ENCODE data around the gene NECTIN1. TPM values are rescaled to one million over a fixed set of nuclear protein-coding genes. Genes with fewer than 3 reads are reported as not detected.

The NECTIN1 gene
- total and polyA plus RNA-seq, 7 donors, result 0.42 to 3.5 (median 1.7) TPM

GRCh38 chr11:119723952-119724325 lies 5.1 kb downstream of the NECTIN1 start:
- no peaks in the 10 kb centered on the region for H3K36me3 ChIP-seq (ENCODE audit: insufficient read depth in 1 of 2, low read depth in 1 of 2)
- intact Hi-C loops (cut with DNase I), result loop anchor here in 1 of 2 donors (10.0 kb wide), 1 partner anchor 249 kb away; no protein-coding TSS in a partner anchor
- H3K27me3 ChIP-seq (ENCODE audit: insufficient read depth in 3 of 3, low read length in 2 of 3), result peaks cover 0 to 12% (median 4%) of the 10 kb centered on the region in 3 donors
- H3K4me1 ChIP-seq, result peaks cover 10% of the 10 kb centered on the region
- 82 to 89% (median 83%) methylated on average over 4 of the region's 4 CpGs for WGBS, 3 donors
- DNase-seq (no peak), ATAC-seq (no peak)
- no peak for TF ChIP-seq CTCF (IDR thresholded peaks at IDR 0.05)
- no peak overlapping the region for H3K27ac ChIP-seq
- no peak overlapping the region for H3K4me3 ChIP-seq
- no peaks in the 10 kb centered on the region for H3K9me3 ChIP-seq

GRCh38 chr11:119723243-119723951 lies 5.6 kb downstream of the NECTIN1 start:
- Histone ChIP-seq H3K4me1 (peaks cover 10% of the 10 kb centered on the region), H3K4me3 (no peak overlapping the region), H3K9me3 (no peaks in the 10 kb centered on the region), H3K27me3 (ENCODE audit: insufficient read depth in 3 of 3, low read length in 2 of 3) (peaks cover 0 to 12% (median 4%) of the 10 kb centered on the region in 3 donors), H3K36me3 (ENCODE audit: insufficient read depth in 1 of 2, low read depth in 1 of 2) (no peaks in the 10 kb centered on the region), H3K27ac (no peak overlapping the region)
- intact Hi-C loops (cut with DNase I), result loop anchor here in 1 of 2 donors (10.0 kb wide), 1 partner anchor 249 kb away; no protein-coding TSS in a partner anchor
- ATAC-seq (no peak), DNase-seq (no peak)
- WGBS, 3 donors, result 64 to 69% (median 64%) methylated on average over 6 of the region's 6 CpGs
- no peak for TF ChIP-seq CTCF (IDR thresholded peaks at IDR 0.05)

- WGBS, 3 donors, result 78 to 88% (median 80%) methylated on average over 10 of the region's 10 CpGs
- Histone ChIP-seq H3K4me1 (peaks cover under 1% of the 10 kb centered on the region), H3K27ac (no peak overlapping the region), H3K4me3 (no peak overlapping the region), H3K27me3 (ENCODE audit: insufficient read depth in 3 of 3, low read length in 2 of 3) (peaks cover 0 to 10% (median 3%) of the 10 kb centered on the region in 3 donors), H3K9me3 (no peaks in the 10 kb centered on the region), H3K36me3 (ENCODE audit: insufficient read depth in 1 of 2, low read depth in 1 of 2) (no peaks in the 10 kb centered on the region)
- ATAC-seq, result no peak
- DNase-seq, result no peak
- intact Hi-C loops (cut with DNase I), result loop anchor here in 1 of 2 donors (10.0 kb wide), 1 partner anchor 248 kb away; no protein-coding TSS in a partner anchor
- TF ChIP-seq CTCF (IDR thresholded peaks at IDR 0.05), result no peak
Measured at GRCh38 chr11:119722281-119722794, 6.7 kb downstream of the NECTIN1 start.

- Histone ChIP-seq H3K36me3 (ENCODE audit: insufficient read depth in 1 of 2, low read depth in 1 of 2) (no peaks in the 10 kb centered on the region), H3K27ac (no peak overlapping the region), H3K27me3 (ENCODE audit: insufficient read depth in 3 of 3, low read length in 2 of 3) (peaks cover 0 to 1% (median 0%) of the 10 kb centered on the region in 3 donors), H3K4me3 (no peak overlapping the region), H3K4me1 (no peaks in the 10 kb centered on the region), H3K9me3 (no peaks in the 10 kb centered on the region)
- peak in 1 of 2 donors; percentile 55 for DNase-seq
- peak in 3 of 4 donors; percentile 32 to 47 (median 45) for ATAC-seq
- peak; percentile 31 for TF ChIP-seq CTCF (IDR thresholded peaks at IDR 0.05)
- 54 to 59% (median 55%) methylated on average over 13 of the region's 13 CpGs for WGBS, 3 donors
- intact Hi-C loops (cut with DNase I), result loop anchor here in 1 of 2 donors (10.0 kb wide), 1 partner anchor 247 kb away; no protein-coding TSS in a partner anchor
Measured at GRCh38 chr11:119721129-119722120, 7.6 kb downstream of the NECTIN1 start.

All from psoas muscle (tissue), 8 donors.